ENCODE measurements around the gene CLCF1. TPM values are rescaled to one million over a fixed set of nuclear protein-coding genes. Genes with fewer than 3 reads are reported as not detected.

The CLCF1 gene
- total and polyA plus RNA-seq, 9 donors, result 2.5 to 22.9 (median 5.0) TPM

GRCh38 chr11:67381244-67381972 lies 8.0 kb upstream of the CLCF1 start:
- Histone ChIP-seq H3K4me1 (ENCODE audit: insufficient read depth) (no peaks in the 10 kb centered on the region), H3K27me3 (no peaks in the 10 kb centered on the region), H3K4me3 (no peak overlapping the region), H3K27ac (no peak overlapping the region), H3K36me3 (no peaks in the 10 kb centered on the region), H3K9me3 (no peaks in the 10 kb centered on the region)
- WGBS, 3 donors, result 78 to 84% (median 81%) methylated on average over 13 of the region's 13 CpGs
- TF ChIP-seq POLR2A (IDR thresholded peaks at IDR 0.05), result no peak
- TF ChIP-seq, protein P1, sequence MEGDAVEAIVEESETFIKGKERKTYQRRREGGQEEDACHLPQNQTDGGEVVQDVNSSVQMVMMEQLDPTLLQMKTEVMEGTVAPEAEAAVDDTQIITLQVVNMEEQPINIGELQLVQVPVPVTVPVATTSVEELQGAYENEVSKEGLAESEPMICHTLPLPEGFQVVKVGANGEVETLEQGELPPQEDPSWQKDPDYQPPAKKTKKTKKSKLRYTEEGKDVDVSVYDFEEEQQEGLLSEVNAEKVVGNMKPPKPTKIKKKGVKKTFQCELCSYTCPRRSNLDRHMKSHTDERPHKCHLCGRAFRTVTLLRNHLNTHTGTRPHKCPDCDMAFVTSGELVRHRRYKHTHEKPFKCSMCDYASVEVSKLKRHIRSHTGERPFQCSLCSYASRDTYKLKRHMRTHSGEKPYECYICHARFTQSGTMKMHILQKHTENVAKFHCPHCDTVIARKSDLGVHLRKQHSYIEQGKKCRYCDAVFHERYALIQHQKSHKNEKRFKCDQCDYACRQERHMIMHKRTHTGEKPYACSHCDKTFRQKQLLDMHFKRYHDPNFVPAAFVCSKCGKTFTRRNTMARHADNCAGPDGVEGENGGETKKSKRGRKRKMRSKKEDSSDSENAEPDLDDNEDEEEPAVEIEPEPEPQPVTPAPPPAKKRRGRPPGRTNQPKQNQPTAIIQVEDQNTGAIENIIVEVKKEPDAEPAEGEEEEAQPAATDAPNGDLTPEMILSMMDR (IDR thresholded peaks at IDR 0.05), result no peak
- no peak for TF ChIP-seq EP300 (IDR thresholded peaks at IDR 0.05)
- peak in 3 of 5 donors; percentile 10 to 50 (median 26) for DNase-seq
- intact Hi-C loops (cut with DNase I), result loop anchor here in 2 of 4 donors (5.0 kb wide), 2 partner anchors 34 to 119 kb away; no protein-coding TSS in a partner anchor

DNA sequence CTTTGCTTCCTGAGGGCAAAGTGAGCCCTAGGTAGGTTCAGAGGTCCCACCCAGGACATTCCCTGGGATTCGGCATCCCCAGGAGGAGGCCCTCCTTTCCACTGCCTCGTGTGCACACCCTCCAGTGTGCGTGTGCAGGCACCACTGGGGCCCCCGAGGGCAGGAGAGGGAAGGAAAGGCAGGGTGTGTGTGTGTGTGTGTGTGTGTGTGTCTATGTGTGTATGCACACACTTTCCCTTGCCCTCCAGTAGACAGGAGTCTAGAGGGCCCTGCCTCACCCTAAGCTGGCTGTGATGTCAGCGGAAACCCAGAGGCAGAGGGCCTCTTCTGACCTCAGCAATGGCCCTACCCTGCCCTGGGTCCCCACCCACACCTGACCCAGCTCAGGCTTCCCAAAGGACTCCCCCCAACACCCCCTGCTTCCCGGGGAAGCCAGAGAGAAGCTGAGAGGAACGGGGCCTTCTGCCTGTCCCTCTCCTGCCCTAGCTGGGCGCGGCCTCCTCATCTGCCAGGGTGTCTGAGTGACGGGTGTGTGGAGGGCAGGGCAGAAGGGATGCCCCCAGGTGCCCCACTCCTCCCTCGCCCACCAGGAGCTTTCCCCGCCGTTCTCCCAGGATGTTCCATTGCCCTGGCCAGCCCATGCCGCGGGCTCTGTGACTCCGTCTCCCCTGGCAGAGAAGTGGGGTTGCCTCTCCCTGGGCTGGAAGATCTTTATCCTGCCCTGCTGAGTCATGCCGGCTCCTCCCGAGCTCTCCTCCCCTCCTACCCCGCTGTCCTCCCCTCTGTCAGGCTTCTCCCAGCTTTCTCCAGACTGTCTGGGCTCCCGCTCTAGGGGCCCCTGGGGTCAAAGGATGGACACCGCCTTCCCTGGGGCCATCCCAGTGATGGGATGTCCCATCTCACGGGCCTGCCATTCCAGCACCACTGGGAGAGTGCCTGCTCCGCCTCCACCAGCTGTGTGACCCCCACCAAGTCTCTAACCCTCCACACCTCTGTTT lies 6.0 kb upstream of the CLCF1 start:
- H3K27ac ChIP-seq, result no peak overlapping the region
- DNase-seq, result peak in 2 of 5 donors; percentile 8 to 22

DNA sequence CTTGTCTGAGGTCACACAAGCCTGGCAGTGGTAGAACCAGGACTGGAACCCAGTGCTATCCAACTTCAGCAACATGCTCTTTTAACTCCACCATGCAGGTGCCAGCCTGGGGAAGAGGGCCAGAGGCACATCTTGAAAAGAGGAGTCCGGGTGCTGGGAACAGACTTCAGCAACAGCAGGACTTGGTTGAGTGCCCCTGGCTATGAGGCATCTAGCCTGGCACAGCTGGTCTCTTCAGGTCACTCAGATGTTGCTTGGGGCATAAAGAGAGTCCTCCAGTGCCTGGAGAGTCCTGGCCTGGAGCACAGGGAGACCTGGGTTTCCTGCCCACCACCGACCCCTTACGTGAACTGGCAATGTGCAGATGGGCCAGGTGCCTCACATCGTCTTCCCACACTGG lies 5.1 kb upstream of the CLCF1 start:
- TF ChIP-seq, protein P1 (IDR thresholded peaks at IDR 0.05), result no peak
- TF ChIP-seq POLR2A (IDR thresholded peaks at IDR 0.05) (no peak), EP300 (IDR thresholded peaks at IDR 0.05) (no peak)
- H3K27ac ChIP-seq, result no peak overlapping the region
- H3K36me3 ChIP-seq, result no peaks in the 10 kb centered on the region
- no peaks in the 10 kb centered on the region for H3K9me3 ChIP-seq
- H3K4me1 ChIP-seq (ENCODE audit: insufficient read depth), result peaks cover 7% of the 10 kb centered on the region
- intact Hi-C loops (cut with DNase I), result no loop called here
- no peaks in the 10 kb centered on the region for H3K27me3 ChIP-seq
- H3K4me3 ChIP-seq, result no peak overlapping the region
- 88 to 95% (median 94%) methylated on average over 4 of the region's 4 CpGs for WGBS, 3 donors
- no peak for DNase-seq

More for the DNA sequence above, 6.0 kb upstream of the CLCF1 start:
- intact Hi-C loops (cut with DNase I), result loop anchor here in 2 of 4 donors (5.0 kb wide), 2 partner anchors 32 to 117 kb away; no protein-coding TSS in a partner anchor
- Histone ChIP-seq H3K9me3 (no peaks in the 10 kb centered on the region), H3K27me3 (no peaks in the 10 kb centered on the region), H3K36me3 (no peaks in the 10 kb centered on the region), H3K4me1 (ENCODE audit: insufficient read depth) (no peaks in the 10 kb centered on the region), H3K4me3 (no peak overlapping the region)
- 72 to 82% (median 75%) methylated on average over 23 of the region's 23 CpGs for whole genome bisulfite sequencing, 3 donors
- no peak for TF ChIP-seq POLR2A (IDR thresholded peaks at IDR 0.05)
- no peak for TF ChIP-seq EP300 (IDR thresholded peaks at IDR 0.05)
- TF ChIP-seq, protein P1 (IDR thresholded peaks at IDR 0.05), result no peak
